ENCODE results near the gene TCF7L2.

TCF7L2 gene

DNA sequence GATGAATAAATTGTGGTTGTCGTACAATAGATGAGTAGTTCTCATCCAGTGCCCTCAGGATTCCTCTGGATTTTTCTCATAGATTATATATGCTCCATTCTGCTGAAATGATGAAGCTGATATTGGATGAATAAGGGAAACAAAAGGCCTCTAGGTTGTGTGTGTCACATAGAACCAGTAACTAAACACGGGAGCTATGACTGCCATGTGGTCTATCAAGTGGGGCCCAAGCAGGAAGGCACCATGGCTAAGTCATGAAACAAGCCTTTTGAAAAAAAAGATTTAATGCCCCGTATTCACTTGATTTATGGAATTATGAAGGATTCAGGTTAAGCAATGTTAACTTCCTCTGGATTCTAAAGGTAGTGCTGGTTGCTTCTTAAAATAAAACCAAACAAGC is 225.1 kb downstream of the TCF7L2 start:
- DNase-seq, result no peak

DNA sequence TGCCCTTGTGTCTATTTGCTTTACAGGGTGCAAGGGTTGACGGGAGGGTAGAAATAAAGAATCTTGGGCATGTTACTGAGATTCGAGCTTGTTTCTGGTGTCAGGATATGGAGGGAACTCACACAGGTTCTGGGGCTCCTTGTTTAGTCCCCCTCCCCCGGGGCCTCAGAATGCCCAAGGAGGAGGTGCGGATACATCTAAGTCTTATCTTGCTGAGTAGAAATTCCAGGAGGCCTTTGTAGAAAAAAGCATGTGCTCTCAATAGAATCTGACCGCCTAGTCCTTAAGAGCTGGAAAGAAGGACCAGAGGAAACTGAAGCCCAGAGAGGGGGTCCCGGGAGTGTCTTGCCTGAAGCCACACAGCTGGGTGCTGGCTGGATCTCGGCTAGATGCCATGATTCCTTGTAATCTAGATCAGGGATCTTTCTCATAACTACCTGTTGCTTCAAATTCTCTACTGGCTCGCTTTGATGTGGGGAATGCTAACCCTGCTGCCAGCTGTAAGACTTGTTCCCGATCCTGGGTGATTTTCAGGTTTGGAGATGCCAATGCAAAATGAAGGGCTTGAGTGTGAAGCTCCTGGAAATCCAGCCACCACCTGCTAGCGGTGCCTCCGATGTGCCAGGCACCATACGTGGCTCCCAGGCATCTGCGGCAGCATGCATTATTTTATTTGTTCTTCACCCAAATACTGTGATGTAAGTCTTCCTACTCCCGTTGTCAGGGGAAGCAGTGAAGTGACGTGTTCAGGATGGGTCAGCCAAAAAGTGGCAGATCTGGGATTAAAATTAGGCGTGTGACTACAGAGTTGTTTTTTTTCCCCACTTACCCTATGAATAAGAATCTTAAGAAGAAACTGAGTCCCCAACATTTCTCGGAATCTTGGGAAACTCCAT is 226.0 kb downstream of the TCF7L2 start:
- DNase-seq, result peak in 6 of 58 donors; percentile 20 to 43 (median 25)

DNA sequence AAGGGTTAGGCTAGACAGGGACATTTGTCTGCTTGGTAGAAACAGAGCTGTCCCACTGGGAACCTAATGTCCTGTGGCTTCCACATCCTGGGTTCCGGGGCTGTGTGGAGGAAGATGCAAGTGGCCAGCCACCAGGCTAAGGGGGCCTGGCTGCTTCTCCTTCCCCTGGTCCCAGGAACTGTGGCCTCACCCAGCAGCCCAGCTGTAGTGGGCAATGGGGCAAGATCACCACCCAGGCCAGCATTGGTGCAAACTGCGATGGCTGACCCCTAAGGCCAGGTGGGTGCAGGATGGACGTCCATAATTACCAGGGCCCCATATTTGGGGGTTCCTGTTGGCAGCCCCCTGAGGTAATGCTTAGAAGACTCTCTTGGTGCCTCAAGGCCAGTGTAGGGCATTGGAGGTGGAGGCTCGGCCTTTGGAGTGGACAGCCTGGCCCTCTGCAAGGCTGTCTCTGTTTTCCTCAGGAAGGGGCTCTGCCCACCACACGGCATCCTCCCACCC is 226.7 kb downstream of the TCF7L2 start:
- peak in 1 of 58 donors; percentile 44 for DNase-seq

DNA sequence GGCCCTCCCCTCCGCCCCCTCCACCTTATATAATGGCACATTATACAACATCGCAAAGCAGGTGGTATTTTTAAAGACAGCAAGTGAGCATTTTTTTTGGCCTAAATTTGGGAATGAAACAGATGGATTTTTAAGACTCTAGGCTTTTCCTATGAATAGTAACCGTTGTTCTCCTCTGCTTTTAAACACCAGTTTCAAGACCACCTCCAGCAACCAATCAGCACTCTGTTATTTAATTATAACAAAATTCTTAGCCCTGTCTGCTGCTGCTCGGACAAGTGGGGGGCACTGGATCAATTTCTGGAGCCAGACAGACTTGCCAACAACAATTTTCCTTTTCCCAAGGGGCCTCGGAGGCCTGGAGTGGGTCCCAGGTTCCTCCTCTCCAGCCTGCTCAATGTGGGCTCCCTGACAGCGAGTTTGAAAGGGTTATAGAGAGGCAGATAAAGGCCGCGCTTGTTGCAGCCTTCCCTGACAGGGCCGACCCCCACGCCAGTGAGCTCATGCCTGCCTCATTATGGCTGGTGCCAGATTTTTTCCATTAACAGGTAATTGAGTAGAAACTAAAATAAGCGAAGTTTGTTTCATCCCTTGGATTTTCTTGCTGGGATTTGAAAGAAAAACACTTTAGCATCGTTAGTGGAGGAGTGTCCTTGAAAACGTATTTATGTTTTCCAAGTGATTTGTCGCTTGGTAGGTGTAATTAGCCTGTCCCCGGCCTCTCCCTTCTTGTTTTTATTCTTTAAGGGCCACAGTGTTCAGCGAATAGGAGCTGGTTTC is 227.3 kb downstream of the TCF7L2 start:
- peak in 51 of 58 donors; percentile 16 to 92 (median 65) for DNase-seq

DNA sequence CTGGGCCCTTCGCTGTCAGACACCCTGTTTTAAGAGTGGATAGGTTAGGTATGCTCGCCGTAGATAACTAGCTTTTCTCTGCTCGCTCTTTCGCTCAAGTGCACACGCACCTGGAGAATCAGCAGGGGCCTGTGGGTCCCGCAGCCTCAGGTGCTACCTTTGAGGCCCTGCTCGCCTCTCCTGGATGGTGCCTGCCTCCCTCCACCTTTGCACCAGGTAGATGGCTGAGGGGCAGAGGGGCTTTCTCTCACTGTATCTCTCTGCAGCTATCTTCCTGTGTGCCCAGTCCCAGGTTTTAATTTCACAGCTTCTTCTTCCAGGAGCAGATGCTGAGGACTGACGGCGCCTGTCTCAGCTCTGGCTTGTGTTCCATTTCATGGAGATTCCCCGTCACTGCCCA is 227.9 kb downstream of the TCF7L2 start:
- no peak for DNase-seq

DNA sequence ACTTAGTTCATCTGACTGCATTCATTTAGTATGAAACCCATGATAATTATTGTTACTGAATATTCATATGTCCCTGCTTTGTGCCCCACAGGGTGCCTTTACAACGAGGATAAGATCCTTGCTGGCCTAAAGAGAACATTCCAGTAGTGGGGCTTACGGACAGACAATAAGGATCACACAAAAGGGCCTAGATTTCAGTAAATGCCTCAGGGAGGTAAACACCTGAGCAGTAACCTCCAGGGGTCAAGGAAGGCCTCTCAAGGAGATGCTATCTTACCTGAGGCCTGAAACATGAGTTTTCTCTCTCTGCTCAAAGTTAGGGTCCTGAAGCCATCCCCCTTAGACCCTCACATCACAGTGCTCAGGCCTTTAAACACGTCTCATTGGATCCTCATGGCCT is 228.7 kb downstream of the TCF7L2 start:
- no peak for DNase-seq

DNA sequence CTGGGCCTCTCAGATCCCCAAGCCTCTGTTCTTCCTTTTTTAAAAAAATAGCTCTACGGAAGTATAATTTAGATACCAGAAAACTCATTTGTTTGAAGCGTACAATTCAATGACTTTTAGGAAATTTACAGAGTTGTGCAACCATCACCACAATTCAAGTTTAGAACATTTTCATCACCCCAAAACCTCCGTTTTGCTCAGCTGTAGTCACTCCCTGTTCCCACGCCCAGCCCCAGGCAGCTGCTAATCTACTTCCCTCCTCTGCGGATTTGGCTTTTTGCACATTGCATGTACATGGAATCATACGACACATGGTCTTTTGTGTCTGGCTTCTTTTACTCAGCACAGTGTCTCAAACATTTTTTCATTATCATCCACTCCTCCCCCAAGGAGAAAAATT is 229.2 kb downstream of the TCF7L2 start:
- peak in 1 of 58 donors; percentile 27 for DNase-seq

DNA sequence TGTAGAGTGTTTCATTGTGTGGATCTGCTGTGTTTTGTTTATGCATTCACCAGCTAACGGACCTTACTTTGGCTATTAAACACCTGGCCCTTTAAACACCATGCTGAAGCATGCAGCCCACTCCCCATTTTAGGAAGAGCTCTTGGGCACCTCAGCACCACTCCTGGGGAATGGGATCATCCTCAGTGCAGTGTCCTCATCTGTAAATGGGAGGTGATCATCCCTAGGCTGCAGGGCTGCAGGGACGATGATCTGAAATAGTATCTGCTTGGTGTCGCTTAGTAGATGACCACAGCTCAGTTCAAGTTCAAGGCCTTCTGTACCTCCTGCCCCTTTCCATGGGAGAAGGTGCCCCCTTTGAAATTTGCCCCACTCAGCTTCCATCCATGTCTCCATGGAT is 229.9 kb downstream of the TCF7L2 start:
- DNase-seq, result no peak

DNA sequence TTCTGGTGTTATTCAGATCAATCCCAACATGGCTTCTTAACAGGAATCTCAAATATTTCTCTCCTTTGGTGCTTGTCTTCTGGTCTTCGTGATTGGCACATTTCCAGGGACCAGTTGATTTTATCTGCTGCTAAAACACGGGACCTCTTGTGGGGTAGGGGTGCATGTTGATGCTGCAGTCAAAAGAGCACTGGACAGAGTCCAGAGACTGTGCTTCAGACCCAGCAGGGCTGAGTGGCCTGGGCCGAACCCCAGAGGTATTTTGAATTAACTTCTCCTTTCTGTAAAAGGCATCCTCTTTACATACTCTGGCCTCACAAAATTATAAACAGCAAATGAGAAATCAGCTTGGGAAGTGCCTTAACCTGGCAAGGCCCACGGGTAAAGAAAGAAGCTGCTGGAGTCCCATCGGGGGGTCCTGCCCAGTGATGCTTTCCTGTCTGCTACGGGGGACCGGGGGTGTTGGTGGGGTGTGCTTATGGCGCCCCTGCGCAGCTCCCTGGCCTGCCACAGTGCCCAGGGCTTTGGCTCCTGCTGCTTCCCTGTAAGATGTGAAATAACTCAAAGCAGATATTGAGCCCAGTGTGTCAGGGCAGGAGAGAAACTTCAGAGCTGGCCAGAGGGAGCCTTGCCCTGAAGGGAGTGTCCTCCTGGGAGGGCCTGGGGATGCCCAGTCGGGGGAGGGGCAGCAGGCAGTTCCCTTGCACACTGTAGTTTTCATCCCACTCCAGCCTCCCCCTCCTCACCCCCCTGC is 230.5 kb downstream of the TCF7L2 start:
- peak in 1 of 58 donors; percentile 5 for DNase-seq

DNA sequence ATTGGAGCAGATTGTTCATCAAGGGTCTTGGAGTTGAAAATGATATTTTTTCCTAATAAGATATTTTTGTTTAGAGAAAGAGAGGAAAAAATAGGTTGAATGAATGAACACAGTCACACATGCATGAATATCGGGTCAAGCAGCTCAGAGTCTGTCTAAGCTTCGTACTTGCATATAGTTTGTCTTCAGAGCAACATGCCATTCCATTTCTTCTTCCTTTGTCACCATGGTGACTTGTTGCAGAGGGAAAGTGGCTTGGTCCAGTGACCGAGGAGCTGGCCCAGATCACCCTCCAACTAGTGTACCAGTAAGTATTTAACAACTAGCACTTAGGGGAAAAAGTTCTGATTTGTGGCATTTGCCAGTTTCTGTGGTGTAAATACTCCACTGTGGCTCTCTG is 232.1 kb downstream of the TCF7L2 start:
- no peak for DNase-seq

DNA sequence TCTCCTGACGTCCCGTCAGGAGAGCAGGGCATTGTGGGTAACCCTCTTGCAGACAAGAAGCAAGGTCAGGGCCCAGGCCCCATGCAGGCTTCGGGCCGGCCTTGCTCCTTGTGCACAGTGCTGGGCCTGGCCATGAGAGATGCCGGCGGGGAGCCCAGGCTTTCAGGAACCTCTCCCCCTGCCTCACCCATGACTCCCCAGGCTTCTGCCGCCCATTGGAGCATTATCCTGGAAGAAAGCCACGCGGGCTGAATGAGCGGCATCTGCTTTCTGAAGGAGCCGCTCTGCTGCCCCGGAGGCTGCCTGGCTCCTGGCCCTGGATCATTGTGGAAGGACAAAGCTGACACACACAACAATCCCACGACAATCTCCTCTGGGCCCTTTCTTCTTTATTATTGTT is 233.5 kb downstream of the TCF7L2 start:
- peak in 17 of 58 donors; percentile 9 to 53 (median 22) for DNase-seq

DNA sequence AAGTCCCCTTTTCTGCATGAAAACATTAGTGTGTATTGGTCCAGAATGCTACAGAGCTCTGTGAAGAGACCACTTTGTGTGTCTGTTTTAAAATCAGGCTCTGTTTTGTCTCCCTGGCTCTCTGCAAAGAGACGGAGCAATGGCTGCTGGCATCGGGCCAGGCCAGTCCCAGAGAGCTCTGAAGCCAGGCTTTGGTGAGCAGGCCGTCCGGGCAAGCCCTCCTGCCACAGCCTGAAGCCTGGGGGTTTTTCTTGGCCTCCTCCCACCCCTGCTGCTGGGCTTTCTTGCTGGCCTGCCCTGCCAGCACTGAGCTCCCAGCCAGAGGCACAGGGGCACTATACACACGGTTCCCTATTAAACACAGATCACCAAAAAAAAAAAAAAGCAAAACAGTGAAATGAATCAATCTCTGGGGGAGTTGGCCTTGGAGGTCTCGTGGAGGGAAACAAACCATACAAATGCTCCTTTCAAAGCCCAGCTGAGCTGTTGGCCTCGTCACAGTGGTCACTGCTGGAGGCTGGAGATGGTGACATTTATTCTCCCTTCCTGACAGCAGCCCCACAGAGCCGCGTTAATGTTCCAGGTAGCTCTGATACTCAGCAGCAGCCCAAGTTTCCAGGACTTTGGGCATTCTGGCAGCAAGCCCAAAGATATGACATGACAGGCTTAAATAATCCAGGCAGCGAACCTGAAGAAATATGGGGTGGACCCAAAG is 237.2 kb downstream of the TCF7L2 start:
- peak in 52 of 58 donors; percentile 15 to 90 (median 72) for DNase-seq

DNA sequence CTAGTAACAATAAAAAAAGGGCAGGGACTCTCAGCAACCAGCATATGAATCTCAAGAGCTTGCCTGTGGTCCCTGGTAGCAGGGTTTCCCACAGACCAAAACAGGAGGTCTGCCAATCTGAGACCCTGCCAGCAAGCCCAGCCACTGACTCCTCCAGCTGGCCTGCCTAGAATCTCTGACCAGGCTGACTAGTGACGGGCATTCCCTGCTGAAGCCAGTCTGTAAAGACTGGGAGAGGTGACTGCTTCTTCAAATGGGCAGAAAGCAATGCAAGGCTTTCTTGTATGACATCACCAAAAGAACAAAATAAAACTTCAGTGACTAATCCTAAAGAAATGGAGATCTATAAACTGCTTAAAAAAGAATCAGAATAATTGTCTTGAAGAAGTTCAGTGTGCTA is 249.4 kb downstream of the TCF7L2 start:
- no peak for DNase-seq

DNA sequence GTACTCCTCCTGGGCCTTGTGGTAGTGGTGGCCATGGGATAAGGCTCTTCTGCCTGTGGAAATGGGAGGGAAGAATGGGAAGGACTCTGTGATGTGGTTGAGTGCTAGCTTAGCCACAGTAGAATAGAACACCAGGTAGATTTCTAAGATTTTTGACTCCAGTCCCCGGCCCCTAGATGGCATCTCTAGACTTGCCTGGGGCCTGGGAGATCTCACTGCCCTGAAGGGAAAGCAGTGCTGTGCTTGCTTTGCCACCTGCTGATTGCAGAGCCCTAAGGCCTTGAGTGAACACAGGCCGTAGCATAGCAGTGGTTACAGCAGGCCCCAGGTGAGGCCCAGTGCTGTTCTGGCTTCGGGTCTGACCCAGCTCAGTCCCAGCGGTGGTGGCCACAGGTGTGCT is 252.0 kb downstream of the TCF7L2 start:
- no peak for DNase-seq

DNA sequence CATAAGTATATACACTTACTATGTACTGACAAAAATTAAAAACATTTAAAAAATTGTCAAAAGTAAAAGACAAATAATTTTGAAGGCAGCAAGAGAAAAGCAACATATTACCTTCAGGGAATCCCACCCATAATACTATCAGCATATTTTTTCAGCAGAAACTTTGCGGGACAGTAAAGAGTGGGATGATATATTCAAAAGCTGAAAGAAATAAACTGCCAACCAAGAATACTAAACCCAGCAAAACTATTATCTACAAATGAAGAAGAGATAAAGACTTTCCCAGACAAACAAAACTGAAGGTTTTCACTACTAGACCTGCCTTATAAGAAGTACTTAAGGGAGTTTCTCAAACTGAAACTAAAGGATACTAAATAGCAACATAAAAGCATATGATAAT is 257.9 kb downstream of the TCF7L2 start:
- DNase-seq, result no peak

DNA sequence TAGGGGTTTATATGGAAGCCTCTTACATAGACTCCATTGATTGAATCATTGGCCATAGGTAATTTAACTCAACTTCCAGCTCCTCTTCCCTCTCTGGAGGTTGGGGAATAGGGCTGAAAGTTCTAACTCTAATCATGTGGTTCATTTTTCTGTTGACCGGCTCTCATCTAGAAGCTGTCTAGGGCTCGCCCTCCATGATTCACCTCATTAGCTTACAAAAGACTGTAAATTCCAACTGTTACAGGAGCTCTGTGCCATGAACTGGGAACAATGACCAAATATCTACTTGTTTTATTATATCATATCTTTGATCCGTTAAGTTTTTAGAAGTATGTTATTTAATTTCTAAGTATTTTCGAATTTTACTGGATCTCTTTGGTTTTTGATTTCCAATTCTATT is 263.0 kb downstream of the TCF7L2 start:
- no peak for DNase-seq

DNA sequence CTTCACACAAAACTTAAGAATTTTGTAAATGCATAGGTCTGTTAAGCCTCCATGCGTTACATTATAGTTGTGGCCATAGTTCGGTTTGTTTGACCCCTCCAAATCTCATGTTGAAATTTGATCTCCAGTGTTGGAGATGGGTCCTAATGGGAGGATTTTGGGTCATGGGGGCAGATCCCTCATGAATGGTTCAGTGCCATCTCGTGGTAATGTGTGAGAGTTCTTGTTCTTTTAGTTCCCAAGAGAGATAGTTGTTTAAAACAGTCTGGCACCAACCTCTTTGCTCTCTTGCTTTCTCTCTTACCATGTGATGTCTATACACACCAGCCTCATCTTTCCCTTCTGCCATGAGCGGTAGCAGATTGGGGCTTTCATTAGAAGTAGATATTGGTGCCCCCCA is 264.3 kb downstream of the TCF7L2 start:
- DNase-seq, result no peak

DNA sequence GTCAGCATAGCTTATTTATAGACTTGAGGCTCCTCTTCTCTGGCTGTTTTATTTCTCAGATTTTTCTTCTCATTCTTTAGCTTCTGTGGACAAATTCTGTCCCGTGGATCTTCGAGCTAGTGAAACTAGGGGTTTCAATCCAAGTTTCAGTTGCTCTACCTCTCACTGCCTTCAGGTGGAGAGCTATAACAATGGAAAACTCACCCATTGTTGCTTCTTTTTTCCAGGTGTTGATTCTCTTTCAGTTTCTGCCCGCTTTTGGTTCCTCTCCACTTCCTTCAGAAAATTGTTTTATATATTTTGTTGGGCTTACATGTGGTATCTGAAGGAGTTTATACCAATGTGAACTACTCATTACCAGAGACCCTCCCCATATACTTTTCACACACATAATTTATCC is 266.1 kb downstream of the TCF7L2 start:
- no peak for DNase-seq
